ENCODE results near the gene DHX16. TPM values are rescaled to one million over a fixed set of nuclear protein-coding genes. Genes with fewer than 3 reads are reported as not detected.

The DHX16 gene
- total RNA-seq, 1 donor from 2014 or later = 52.0 TPM

- H3K27me3 Mint-ChIP-seq (ENCODE audit: insufficient read depth) = peaks cover 6% of the 10 kb centered on the region
- peaks cover 74% of the 10 kb centered on the region for H3K36me3 Mint-ChIP-seq (ENCODE audit: low read depth)
- H3K4me1 Mint-ChIP-seq (ENCODE audit: low read depth) = peaks cover 65% of the 10 kb centered on the region
- H3K4me3 Mint-ChIP-seq = peak overlapping the region; percentile 82
- H3K9me3 Mint-ChIP-seq = no peaks in the 10 kb centered on the region
- intact Hi-C loops (cut with micrococcal nuclease) = loop anchor here (2.0 to 10.0 kb wide), 3 partner anchors 17 to 1251 kb away; partner anchors contain the start of genes NEU1, POLR1H and PPP1R11
- no peak for DNase-seq (ENCODE audit: low spot score)
- H3K27ac Mint-ChIP-seq = peak overlapping the region; percentile 69
Measured at GRCh38 chr6:30613251-30614043, 59.4 kb downstream of the DHX16 start.

GRCh38 chr6:30612687-30613248, 60.0 kb downstream of the DHX16 start:
- Mint-ChIP-seq H3K27ac (no peak overlapping the region), H3K4me3 (no peak overlapping the region)

GRCh38 chr6:30612213-30612612, 60.6 kb downstream of the DHX16 start:
- Mint-ChIP-seq H3K4me3 (no peak overlapping the region), H3K27ac (peak overlapping the region; percentile 26), H3K4me1 (ENCODE audit: low read depth) (peaks cover 69% of the 10 kb centered on the region), H3K27me3 (ENCODE audit: insufficient read depth) (peaks cover 2% of the 10 kb centered on the region), H3K9me3 (no peaks in the 10 kb centered on the region), H3K36me3 (ENCODE audit: low read depth) (peaks cover 79% of the 10 kb centered on the region)
- intact Hi-C loops (cut with micrococcal nuclease) = loop anchor here (2.0 to 10.0 kb wide), 3 partner anchors 15 to 1253 kb away; partner anchors contain the start of genes NEU1, POLR1H and PPP1R11
- DNase-seq (ENCODE audit: low spot score) = no peak

More at GRCh38 chr6:30612687-30613248, 60.0 kb downstream of the DHX16 start:
- peaks cover 75% of the 10 kb centered on the region for H3K36me3 Mint-ChIP-seq (ENCODE audit: low read depth)
- H3K9me3 Mint-ChIP-seq = no peaks in the 10 kb centered on the region
- H3K27me3 Mint-ChIP-seq (ENCODE audit: insufficient read depth) = peaks cover 6% of the 10 kb centered on the region
- intact Hi-C loops (cut with micrococcal nuclease) = loop anchor here (2.0 to 10.0 kb wide), 3 partner anchors 16 to 1252 kb away; partner anchors contain the start of genes NEU1, POLR1H and PPP1R11
- DNase-seq (ENCODE audit: low spot score) = no peak
- peaks cover 64% of the 10 kb centered on the region for H3K4me1 Mint-ChIP-seq (ENCODE audit: low read depth)

- Mint-ChIP-seq H3K4me3 (no peak overlapping the region), H3K36me3 (ENCODE audit: low read depth) (peaks cover 75% of the 10 kb centered on the region), H3K27me3 (ENCODE audit: insufficient read depth) (no peaks in the 10 kb centered on the region), H3K9me3 (no peaks in the 10 kb centered on the region), H3K4me1 (ENCODE audit: low read depth) (peaks cover 70% of the 10 kb centered on the region), H3K27ac (peak overlapping the region; percentile 26)
- intact Hi-C loops (cut with micrococcal nuclease) = loop anchor here (2.0 to 10.0 kb wide), 3 partner anchors 15 to 1253 kb away; partner anchors contain the start of genes NEU1, POLR1H and PPP1R11
- no peak for DNase-seq (ENCODE audit: low spot score)
Measured at GRCh38 chr6:30611856-30612194, 61.0 kb downstream of the DHX16 start.

- Mint-ChIP-seq H3K36me3 (ENCODE audit: low read depth) (peaks cover 75% of the 10 kb centered on the region), H3K4me1 (ENCODE audit: low read depth) (peaks cover 70% of the 10 kb centered on the region), H3K9me3 (no peaks in the 10 kb centered on the region), H3K27me3 (ENCODE audit: insufficient read depth) (no peaks in the 10 kb centered on the region), H3K4me3 (peak overlapping the region; percentile 19), H3K27ac (peak overlapping the region; percentile 36)
- intact Hi-C loops (cut with micrococcal nuclease) = loop anchor here (10.0 kb wide), 2 partner anchors 547 to 1253 kb away; partner anchors contain the start of genes NEU1, POLR1H and PPP1R11
- no peak for DNase-seq (ENCODE audit: low spot score)
Measured at GRCh38 chr6:30611150-30611855, 61.5 kb downstream of the DHX16 start.

- no peaks in the 10 kb centered on the region for H3K27me3 Mint-ChIP-seq (ENCODE audit: insufficient read depth)
- H3K4me3 Mint-ChIP-seq = no peak overlapping the region
- peak overlapping the region; percentile 11 for H3K27ac Mint-ChIP-seq
- H3K9me3 Mint-ChIP-seq = no peaks in the 10 kb centered on the region
- DNase-seq (ENCODE audit: low spot score) = no peak
- peaks cover 70% of the 10 kb centered on the region for H3K4me1 Mint-ChIP-seq (ENCODE audit: low read depth)
- peaks cover 74% of the 10 kb centered on the region for H3K36me3 Mint-ChIP-seq (ENCODE audit: low read depth)
- intact Hi-C loops (cut with micrococcal nuclease) = loop anchor here (10.0 kb wide), 2 partner anchors 545 to 1255 kb away; partner anchors contain the start of genes NEU1, POLR1H and PPP1R11
Measured at GRCh38 chr6:30610065-30610464, 62.7 kb downstream of the DHX16 start.

GRCh38 chr6:30603961-30604360, 68.8 kb downstream of the DHX16 start:
- intact Hi-C loops (cut with micrococcal nuclease) = no loop called here
- H3K27me3 Mint-ChIP-seq (ENCODE audit: insufficient read depth) = no peaks in the 10 kb centered on the region
- no peak overlapping the region for H3K4me3 Mint-ChIP-seq
- H3K9me3 Mint-ChIP-seq = no peaks in the 10 kb centered on the region
- no peak overlapping the region for H3K27ac Mint-ChIP-seq
- H3K36me3 Mint-ChIP-seq (ENCODE audit: low read depth) = peaks cover 72% of the 10 kb centered on the region
- H3K4me1 Mint-ChIP-seq (ENCODE audit: low read depth) = peaks cover 23% of the 10 kb centered on the region
- no peak for DNase-seq (ENCODE audit: low spot score)

Other genes starting within 250 kb of the DHX16 start
- gene HLA-E, start 183.5 kb downstream of the DHX16 start, total RNA-seq = 476 and 483 TPM in 2 replicates
- gene GNL1, start 116.5 kb downstream of the DHX16 start, total RNA-seq = 86.3 and 92.4 TPM in 2 replicates
- 41.6 and 42.1 TPM in 2 replicates for gene PRR3, start 115.7 kb downstream of the DHX16 start, total RNA-seq
- 115 and 120 TPM in 2 replicates for gene ABCF1, start 101.6 kb downstream of the DHX16 start, total RNA-seq
- gene PPP1R10, start 55.8 kb downstream of the DHX16 start, total RNA-seq = 124 and 126 TPM in 2 replicates
- gene MRPS18B, start 55.2 kb downstream of the DHX16 start, total RNA-seq = 75.5 and 77.7 TPM in 2 replicates
- 11.6 and 13.4 TPM in 2 replicates for gene ATAT1, start 46.1 kb downstream of the DHX16 start, total RNA-seq
- 23.9 and 36.0 TPM in 2 replicates for gene C6orf136, start 25.9 kb downstream of the DHX16 start, total RNA-seq
- gene PPP1R18, start 13.6 kb upstream of the DHX16 start, total RNA-seq = 203 and 213 TPM in 2 replicates
- 15.5 and 15.9 TPM in 2 replicates for gene NRM, start 18.0 kb upstream of the DHX16 start, total RNA-seq
- 93.7 and 95.7 TPM in 2 replicates for gene MDC1, start 44.3 kb upstream of the DHX16 start, total RNA-seq
- gene TUBB, start 47.3 kb upstream of the DHX16 start, total RNA-seq = 1,001 and 1,002 TPM in 2 replicates
- gene FLOT1, start 69.7 kb upstream of the DHX16 start, total RNA-seq = 252 and 262 TPM in 2 replicates
- gene IER3, start 71.5 kb upstream of the DHX16 start, total RNA-seq = 578 and 603 TPM in 2 replicates
- gene DDR1, start 211.5 kb upstream of the DHX16 start, total RNA-seq = 21.4 and 24.8 TPM in 2 replicates
- 65.3 and 71.3 TPM in 2 replicates for gene GTF2H4, start 235.2 kb upstream of the DHX16 start, total RNA-seq
- 74.0 and 76.0 TPM in 2 replicates for gene VARS2, start 241.2 kb upstream of the DHX16 start, total RNA-seq

All from activated T-helper 1 cell treated with anti-CD3 and anti-CD28 coated beads, Interleukin-12 subunit alpha, Interleukin-12 subunit beta, Interleukin-2, Interleukin-4 antibody, amounts not matched to agents 30 ng/mL and 10 ng/mL and 1 ng/mL, durations not matched to agents 14 hours and 24 hours and 36 hours (primary cell).